NCI-H524 treated with DMSO at 0.1 percent for 48 hours (cell line): ENCODE results near the gene ACACA.

Source experiments
- DNase-seq: peaks from one replicate; lab custom pipeline; 2025; lab: John Stamatoyannopoulos, UW

The ACACA gene

GRCh38 chr17:37292429-37293139, 114.1 kb downstream of the ACACA start:
- DNase-seq: no peak

GRCh38 chr17:37291351-37291750, 115.3 kb downstream of the ACACA start:
- no peak for DNase-seq

GRCh38 chr17:37286430-37286829, 120.2 kb downstream of the ACACA start:
- no peak for DNase-seq

GRCh38 chr17:37284191-37284590, 122.4 kb downstream of the ACACA start:
- DNase-seq: no peak

GRCh38 chr17:37283414-37283961, 123.1 kb downstream of the ACACA start:
- no peak for DNase-seq

- DNase-seq: no peak
Measured at GRCh38 chr17:37280841-37281240, 125.8 kb downstream of the ACACA start.

GRCh38 chr17:37278247-37278894, 128.3 kb downstream of the ACACA start:
- no peak for DNase-seq

GRCh38 chr17:37276475-37276874, 130.2 kb downstream of the ACACA start:
- DNase-seq: no peak

- DNase-seq: no peak
Measured at GRCh38 chr17:37274461-37274860, 132.2 kb downstream of the ACACA start.

GRCh38 chr17:37273409-37274051, 133.1 kb downstream of the ACACA start:
- DNase-seq: no peak

- no peak for DNase-seq
Measured at GRCh38 chr17:37265446-37266173, 141.0 kb downstream of the ACACA start.

- no peak for DNase-seq
Measured at GRCh38 chr17:37261286-37261685, 145.3 kb downstream of the ACACA start.

- no peak for DNase-seq
Measured at GRCh38 chr17:37259030-37259735, 147.5 kb downstream of the ACACA start.

- no peak for DNase-seq
Measured at GRCh38 chr17:37256627-37257026, 150.0 kb downstream of the ACACA start.

GRCh38 chr17:37255432-37255831, 151.2 kb downstream of the ACACA start:
- no peak for DNase-seq

GRCh38 chr17:37247825-37248224, 158.8 kb downstream of the ACACA start:
- DNase-seq: no peak

GRCh38 chr17:37246085-37246484, 160.6 kb downstream of the ACACA start:
- no peak for DNase-seq

- DNase-seq: no peak
Measured at GRCh38 chr17:37240381-37240780, 166.3 kb downstream of the ACACA start.

- no peak for DNase-seq
Measured at GRCh38 chr17:37239690-37240334, 166.8 kb downstream of the ACACA start.

- DNase-seq: no peak
Measured at GRCh38 chr17:37234106-37234505, 172.5 kb downstream of the ACACA start.

- no peak for DNase-seq
Measured at GRCh38 chr17:37233036-37233435, 173.6 kb downstream of the ACACA start.
